HT-29 (cell line): ENCODE results near the gene TPTE2. TPM values are rescaled to one million over a fixed set of nuclear protein-coding genes. Genes with fewer than 3 reads are reported as not detected.
"Not testable (repeated sequence)": the region's sequence is repeated elsewhere in the genome, so short reads cannot be mapped to it uniquely, and the experiment has no call there.

Source experiments
- DNase-seq: peaks from one replicate; pipeline ENCODE4 v3.0.0-alpha.2; 2015; ENCODE audit warnings: low spot score
- total RNA-seq: library from RNA; depleted of rRNA; stranded (reverse); fragments of >200 nt; shearing (Covaris generic); gene quantifications from 2 replicates; pipeline ENCODE4 v1.2.3, GENCODE V29; 2014; rRNA removed

TPTE2 gene
- total RNA-seq, result not detected in 2 replicates

- not testable (repeated sequence) for DNase-seq
These were observed at the start of gene TPTE2 for GRCh38 chr13:19561127-19561582. Gene TPTE2, minus strand, starts transcription at chr13:19561532. Its CDS starts 58,298 bp downstream, at chr13:19503234.

GRCh38 chr13:19607523-19608078, 46.3 kb upstream of the TPTE2 start:
- DNase-seq, result no peak

DNA sequence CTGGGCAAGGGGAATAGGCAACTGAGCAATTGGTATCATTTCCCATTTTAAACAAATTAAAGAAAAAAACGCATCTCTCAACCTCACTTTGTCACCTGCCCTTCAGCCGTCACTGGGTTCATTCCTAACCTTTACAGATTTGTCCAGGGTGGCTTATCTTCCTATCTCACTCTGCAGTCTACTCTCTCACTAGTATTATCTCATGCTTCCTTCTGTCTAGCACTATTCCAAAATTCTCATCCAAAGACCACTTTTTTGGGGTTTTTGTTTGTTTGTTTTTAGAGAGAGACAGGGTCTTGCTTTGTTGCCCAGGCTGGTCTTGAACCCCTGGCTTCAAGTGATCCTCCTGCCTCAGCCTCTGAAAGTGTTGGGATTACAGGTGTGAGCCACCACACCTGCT, 45.4 kb upstream of the TPTE2 start:
- no peak for DNase-seq

DNA sequence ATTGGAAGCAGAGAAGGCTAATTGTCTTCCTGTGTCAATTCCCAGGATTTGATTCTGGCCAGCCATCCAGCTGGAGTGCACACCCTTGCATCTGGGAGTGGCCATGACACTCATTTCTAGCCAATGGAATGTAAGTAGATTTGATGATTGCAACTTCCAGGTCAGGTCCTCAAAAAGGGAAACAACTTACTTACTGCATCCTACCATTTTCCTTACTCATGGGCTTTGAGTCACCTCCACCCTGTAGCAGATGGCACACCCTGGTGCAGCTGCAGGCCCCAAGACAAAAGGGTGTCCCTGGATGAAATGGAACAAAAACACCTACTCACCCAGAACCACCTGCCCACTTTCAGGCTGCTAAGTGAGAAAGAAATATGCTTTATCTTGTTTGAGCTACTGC, 44.8 kb upstream of the TPTE2 start:
- no peak for DNase-seq

GRCh38 chr13:19605161-19605955, 44.0 kb upstream of the TPTE2 start:
- peak; percentile 67 for DNase-seq

GRCh38 chr13:19604306-19604705, 43.0 kb upstream of the TPTE2 start:
- peak; percentile 94 for DNase-seq

- DNase-seq, result peak; percentile 85
These were observed 40.7 kb upstream of the TPTE2 start for GRCh38 chr13:19601749-19602725.

- DNase-seq, result peak; percentile 28
These were observed 36.2 kb upstream of the TPTE2 start for GRCh38 chr13:19597523-19597922.

DNA sequence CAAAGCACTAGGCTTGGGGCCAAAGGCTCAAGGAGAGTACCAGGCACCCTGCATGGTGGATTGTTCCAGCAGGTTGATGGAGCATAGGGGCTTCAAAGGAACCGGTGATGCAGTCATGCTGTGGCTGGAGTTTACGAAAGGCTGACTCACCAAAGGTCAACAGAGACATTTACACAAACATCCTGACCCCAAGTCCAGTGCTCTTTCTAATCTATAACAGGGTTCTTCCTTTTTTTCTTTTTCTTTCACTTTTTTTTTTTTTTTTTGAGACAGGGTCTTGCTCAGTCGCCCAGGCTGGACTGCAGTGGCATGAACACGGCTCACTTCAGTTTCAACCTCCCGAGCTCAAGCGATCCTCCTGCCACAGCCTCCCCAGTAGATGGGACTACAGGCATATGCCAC, 35.6 kb upstream of the TPTE2 start:
- DNase-seq, result peak; percentile 78

- no peak for DNase-seq
These were observed 34.8 kb upstream of the TPTE2 start for GRCh38 chr13:19596086-19596485.

GRCh38 chr13:19592657-19593180, 31.4 kb upstream of the TPTE2 start:
- DNase-seq, result peak; percentile 15

DNA sequence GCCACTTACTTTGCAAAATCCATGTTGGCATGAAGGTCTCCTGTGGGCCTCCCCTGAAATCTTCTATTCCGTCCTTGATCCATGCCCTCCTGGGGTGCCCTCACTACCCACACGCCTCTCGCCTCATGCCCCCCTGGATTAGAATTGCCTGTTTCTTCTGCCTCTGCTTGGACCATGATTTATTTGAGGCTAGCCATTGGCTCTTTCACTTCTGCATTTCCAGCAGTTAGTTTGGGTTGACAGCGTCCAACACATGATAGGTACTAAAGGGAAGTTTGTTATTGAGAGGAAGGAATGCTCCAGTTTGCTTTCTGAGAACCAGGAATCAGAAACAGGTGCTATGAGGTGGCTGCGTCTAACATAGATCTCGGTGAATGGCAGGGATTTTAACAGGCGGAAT, 30.5 kb upstream of the TPTE2 start:
- no peak for DNase-seq

GRCh38 chr13:19590423-19590822, 29.1 kb upstream of the TPTE2 start:
- no peak for DNase-seq

DNA sequence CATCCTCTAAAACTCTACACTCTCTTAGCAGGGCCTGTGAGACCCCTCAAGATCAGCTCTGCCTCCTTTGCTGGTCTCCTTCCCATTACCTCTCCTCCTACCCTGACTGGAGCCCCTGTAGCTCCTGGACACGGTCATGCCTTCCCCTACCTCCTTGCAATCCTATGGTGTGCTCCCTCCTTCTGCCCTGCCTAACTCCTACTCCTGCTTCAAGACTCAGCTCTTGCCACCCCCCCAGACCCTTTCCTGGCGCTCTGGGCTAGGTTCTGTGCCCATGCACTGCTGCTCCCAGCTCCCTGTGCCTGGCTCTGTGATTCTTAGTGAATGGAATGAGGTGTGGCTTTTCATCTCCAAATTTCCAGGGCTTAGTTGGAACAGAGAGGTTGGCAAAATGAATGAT, 28.0 kb upstream of the TPTE2 start:
- no peak for DNase-seq

DNA sequence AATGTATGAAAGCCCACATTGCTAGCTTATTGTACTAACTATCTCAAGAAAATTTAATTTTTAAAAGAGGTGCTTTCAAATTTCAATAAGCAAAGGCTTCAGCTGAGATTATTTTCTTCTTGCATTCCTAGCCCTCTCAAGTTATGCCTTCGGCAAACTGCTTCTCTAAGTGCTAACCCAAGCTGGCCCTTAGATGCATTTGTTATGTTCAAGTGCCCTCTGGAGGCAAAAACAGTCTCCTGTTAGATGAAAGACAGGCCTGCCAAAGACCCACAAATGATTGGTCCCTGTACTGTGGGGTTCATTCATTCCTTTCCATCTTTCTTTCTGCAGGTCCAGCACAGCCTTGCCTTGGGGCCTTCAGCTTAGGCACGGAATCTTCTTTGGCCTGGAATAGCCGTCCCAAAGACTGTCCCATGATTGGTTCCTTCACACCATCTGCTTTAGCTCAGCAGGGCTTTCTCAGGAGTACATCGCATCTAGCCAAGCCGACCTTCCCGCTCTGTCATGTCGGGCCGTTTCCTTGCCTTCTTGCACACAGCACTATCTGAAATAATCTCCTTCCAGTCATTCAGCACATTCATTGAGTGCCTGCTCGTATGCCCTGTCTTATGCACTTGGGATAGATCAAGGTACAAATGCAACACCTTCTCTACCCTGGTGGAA, 26.4 kb upstream of the TPTE2 start:
- peak; percentile 91 for DNase-seq

DNA sequence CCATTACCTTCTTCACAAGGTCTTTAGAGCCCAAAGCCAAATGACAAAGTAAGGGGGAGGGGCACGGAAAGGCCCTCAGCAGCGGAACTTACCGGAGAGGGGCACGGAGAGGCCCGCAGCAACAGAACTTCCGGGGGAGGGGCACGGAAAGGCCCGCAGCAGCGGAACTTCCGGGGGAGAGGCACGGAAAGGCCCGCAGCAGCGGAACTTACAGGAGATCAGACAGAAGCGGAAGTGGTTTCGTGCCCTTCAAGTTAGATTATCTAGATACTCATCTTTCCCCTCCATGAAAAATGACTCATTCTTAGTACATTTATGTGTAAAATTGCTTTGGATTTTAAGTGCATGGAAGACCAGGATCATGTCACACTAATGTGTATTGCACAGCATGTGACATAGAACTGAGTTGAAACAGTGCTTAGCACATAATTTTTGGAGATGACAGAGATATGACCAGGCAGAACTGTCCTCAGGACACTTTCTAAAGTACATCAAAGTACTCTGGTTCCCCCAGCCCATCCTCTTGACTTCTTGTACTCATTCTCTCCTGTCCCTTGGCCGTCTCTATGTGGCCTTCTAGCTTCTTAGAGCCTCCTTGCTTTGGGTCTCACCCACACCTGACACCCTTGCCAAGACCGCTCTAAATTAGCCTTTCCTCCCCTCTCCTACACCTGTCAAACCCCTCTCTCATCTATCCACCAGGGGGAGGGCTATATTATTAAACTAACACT, 25.7 kb upstream of the TPTE2 start:
- peak; percentile 19 for DNase-seq

GRCh38 chr13:19581675-19582074, 20.3 kb upstream of the TPTE2 start:
- no peak for DNase-seq

GRCh38 chr13:19575230-19575629, 13.9 kb upstream of the TPTE2 start:
- no peak for DNase-seq

DNA sequence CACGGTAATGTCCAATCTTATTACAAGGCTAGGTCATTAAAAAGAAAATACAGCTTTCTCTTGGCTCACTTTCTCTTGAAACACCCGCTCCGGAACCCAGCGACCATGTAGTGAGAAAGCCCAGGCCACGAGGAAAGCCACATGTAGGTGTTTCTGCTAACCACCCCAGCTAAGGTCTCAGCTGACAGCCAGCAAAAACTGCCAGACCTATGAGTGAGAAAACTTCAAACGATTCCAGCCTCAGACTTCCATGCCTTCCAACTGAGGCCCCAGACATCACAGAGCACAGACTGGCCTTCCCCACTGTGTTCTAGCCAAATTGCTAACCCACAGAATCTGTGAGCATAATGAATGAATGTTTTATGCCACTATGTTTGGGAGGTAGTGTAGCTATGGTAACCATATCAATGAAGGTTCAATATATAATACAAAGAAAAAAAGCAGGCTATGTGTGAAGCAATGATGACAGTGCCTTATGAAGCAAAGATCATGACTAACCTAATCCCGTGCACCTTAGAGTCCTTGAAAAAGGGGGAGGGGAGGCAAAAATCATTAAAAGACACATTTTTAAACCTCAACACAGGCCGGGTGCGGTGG, 11.9 kb upstream of the TPTE2 start:
- DNase-seq, result no peak

- no peak for DNase-seq
These were observed 10.9 kb upstream of the TPTE2 start for GRCh38 chr13:19572280-19572679.
